Neural progenitor cell (in vitro differentiated cells): Measurements from ENCODE around the gene CNTNAP2. TPM values are rescaled to one million over a fixed set of nuclear protein-coding genes. Genes with fewer than 3 reads are reported as not detected.

Source experiments
- DNase-seq: peaks from one replicate; pipeline ENCODE4 v3.0.0-alpha.2; 2016; ENCODE audit warnings: low spot score
- H2AFZ ChIP-seq: fragments of 200-600 bp; sonication (generic); replicated peaks from 2 replicates; pipeline ENCODE4 v1.6.1; 2016; ENCODE audit warnings: antibody characterized with exemption
- H3F3A ChIP-seq: fragments of 200-600 bp; sonication (generic); 2 replicates; pipeline ENCODE4 v1.6.1; 2016; ENCODE audit warnings: antibody characterized with exemption, low read depth
- H3K27ac ChIP-seq: fragments of 200-600 bp; sonication (generic); 2 replicates; pipeline ENCODE4 v1.5.1; 2016; ENCODE audit warnings: mild to moderate bottlenecking
- H3K27me3 ChIP-seq: fragments of 200-600 bp; sonication (generic); 2 replicates; pipeline ENCODE4 v1.6.1; 2016; ENCODE audit warnings: mild to moderate bottlenecking, moderate library complexity
- H3K36me3 ChIP-seq: fragments of 200-600 bp; sonication (generic); 2 replicates; pipeline ENCODE4 v1.5.1; 2016
- H3K4me1 ChIP-seq: fragments of 200-600 bp; sonication (generic); 2 replicates; pipeline ENCODE4 v1.6.1; 2016; ENCODE audit warnings: mixed run types
- H3K4me2 ChIP-seq: fragments of 200-600 bp; sonication (generic); 2 replicates; pipeline ENCODE4 v1.6.1; 2016
- H3K4me3 ChIP-seq: fragments of 200-600 bp; sonication (generic); 2 replicates; pipeline ENCODE4 v1.5.1; 2016
- H3K79me2 ChIP-seq: fragments of 200-600 bp; sonication (generic); 2 replicates; pipeline ENCODE4 v1.6.1; 2016; ENCODE audit warnings: low read depth
- H3K9ac ChIP-seq: fragments of 200-600 bp; sonication (generic); 2 replicates; pipeline ENCODE4 v1.6.1; 2016
- H3K9me3 ChIP-seq: fragments of 200-600 bp; sonication (generic); 2 replicates; pipeline ENCODE4 v1.5.1; 2016; ENCODE audit warnings: low read depth
- H4K20me1 ChIP-seq: fragments of 200-600 bp; sonication (generic); 2 replicates; pipeline ENCODE4 v1.6.1; 2016; ENCODE audit warnings: low read depth
- H3K27ac Mint-ChIP-seq: 3 replicates; pipeline ENCODE4 v1.8.0; 2021; ENCODE audit warnings: mixed read lengths
- H3K27me3 Mint-ChIP-seq: 2 replicates; pipeline ENCODE4 v1.8.0; 2022; ENCODE audit warnings: low read depth, mild to moderate bottlenecking, inconsistent platforms, moderate library complexity, mixed read lengths; ENCODE audit not compliant: insufficient read depth
- H3K36me3 Mint-ChIP-seq: 3 replicates; pipeline ENCODE4 v1.8.0; 2021; ENCODE audit warnings: mixed read lengths
- H3K4me1 Mint-ChIP-seq: 3 replicates; pipeline ENCODE4 v1.8.0; 2021; ENCODE audit warnings: mixed read lengths
- H3K4me3 Mint-ChIP-seq: 3 replicates; pipeline ENCODE4 v1.8.0; 2021; ENCODE audit warnings: mild to moderate bottlenecking, moderate library complexity, mixed read lengths
- H3K9me3 Mint-ChIP-seq: 3 replicates; pipeline ENCODE4 v1.8.0; 2020; ENCODE audit warnings: mixed read lengths
- CTCF ChIP-seq: fragments of 200-600 bp; sonication (generic); IDR thresholded peaks from 2 replicates; pipeline ENCODE4 v1.5.1; 2017; ENCODE audit warnings: antibody characterized with exemption, mild to moderate bottlenecking
- EZH2 ChIP-seq: fragments of 200-600 bp; sonication (generic); IDR thresholded peaks from 2 replicates; pipeline ENCODE4 v1.6.1; 2017; ENCODE audit warnings: antibody characterized with exemption, mild to moderate bottlenecking, moderate library complexity
- EZH2phosphoT487 ChIP-seq: fragments of 200-600 bp; sonication (generic); IDR thresholded peaks from 2 replicates; pipeline ENCODE4 v1.6.1; 2017; ENCODE audit warnings: antibody characterized with exemption
- total RNA-seq: library from RNA; depleted of rRNA; stranded (reverse); fragments of >200 nt; gene quantifications from 2 replicates; pipeline ENCODE4 v1.2.3, GENCODE V29; 2015; ENCODE audit warnings: low replicate concordance

The CNTNAP2 gene
- total RNA-seq, 1 donor from 2014 or later: 126 TPM

GRCh38 chr7:147878912-147879661 is 1762.5 kb downstream of the CNTNAP2 start:
- DNase-seq: no peak
- no peaks in the 10 kb centered on the region for H3K27me3 ChIP-seq
- no peak overlapping the region for H3K9ac ChIP-seq
- no peaks in the 10 kb centered on the region for H3K4me1 Mint-ChIP-seq
- no peak overlapping the region for H3K4me3 ChIP-seq
- H3K9me3 ChIP-seq: no peaks in the 10 kb centered on the region
- TF ChIP-seq EZH2phosphoT487 (no peak), CTCF (no peak), EZH2 (no peak)
- no peaks in the 10 kb centered on the region for H3K4me1 ChIP-seq
- no peak overlapping the region for H3K4me3 Mint-ChIP-seq
- H3F3A ChIP-seq: no peaks in the 10 kb centered on the region
- H3K27me3 Mint-ChIP-seq: no peaks in the 10 kb centered on the region
- H2AFZ ChIP-seq: no peak overlapping the region
- H4K20me1 ChIP-seq: no peaks in the 10 kb centered on the region
- peaks cover 6% of the 10 kb centered on the region for H3K9me3 Mint-ChIP-seq
- no peak overlapping the region for H3K4me2 ChIP-seq
- no peaks in the 10 kb centered on the region for H3K36me3 ChIP-seq
- H3K27ac Mint-ChIP-seq: no peak overlapping the region
- H3K27ac ChIP-seq: no peak overlapping the region
- no peaks in the 10 kb centered on the region for H3K36me3 Mint-ChIP-seq
- no peaks in the 10 kb centered on the region for H3K79me2 ChIP-seq

- no peak overlapping the region for H3K27ac Mint-ChIP-seq
- no peak overlapping the region for H3K4me3 Mint-ChIP-seq
These were observed 1769.3 kb downstream of the CNTNAP2 start for GRCh38 chr7:147885869-147886268.

GRCh38 chr7:147894271-147894670 is 1777.7 kb downstream of the CNTNAP2 start:
- DNase-seq: peak; percentile 53
- peak overlapping the region; percentile 36 for H2AFZ ChIP-seq
- H3K36me3 ChIP-seq: no peaks in the 10 kb centered on the region

More at GRCh38 chr7:147885869-147886268, 1769.3 kb downstream of the CNTNAP2 start:
- Histone ChIP-seq H3K79me2 (no peaks in the 10 kb centered on the region), H3K9me3 (no peaks in the 10 kb centered on the region), H3K4me1 (no peaks in the 10 kb centered on the region), H3K4me2 (no peak overlapping the region), H3K27ac (no peak overlapping the region), H3K36me3 (no peaks in the 10 kb centered on the region), H2AFZ (no peak overlapping the region), H3K27me3 (no peaks in the 10 kb centered on the region), H3K4me3 (no peak overlapping the region), H4K20me1 (no peaks in the 10 kb centered on the region), H3K9ac (no peak overlapping the region), H3F3A (no peaks in the 10 kb centered on the region)
- no peaks in the 10 kb centered on the region for H3K36me3 Mint-ChIP-seq
- H3K27me3 Mint-ChIP-seq: peaks cover 8% of the 10 kb centered on the region
- TF ChIP-seq EZH2phosphoT487: no peak
- no peak for TF ChIP-seq EZH2
- TF ChIP-seq CTCF: no peak
- DNase-seq: no peak
- H3K9me3 Mint-ChIP-seq: peaks cover 4% of the 10 kb centered on the region
- H3K4me1 Mint-ChIP-seq: no peaks in the 10 kb centered on the region

More at GRCh38 chr7:147894271-147894670, 1777.7 kb downstream of the CNTNAP2 start:
- TF ChIP-seq EZH2phosphoT487: no peak
- TF ChIP-seq CTCF: peak; percentile 24
- TF ChIP-seq EZH2: no peak
- Mint-ChIP-seq H3K36me3 (no peaks in the 10 kb centered on the region), H3K4me3 (no peak overlapping the region), H3K4me1 (peaks cover 13% of the 10 kb centered on the region), H3K27ac (no peak overlapping the region), H3K27me3 (no peaks in the 10 kb centered on the region), H3K9me3 (no peaks in the 10 kb centered on the region)
- peak overlapping the region; percentile 2 for H3K4me2 ChIP-seq
- H3K27ac ChIP-seq: no peak overlapping the region
- no peak overlapping the region for H3K4me3 ChIP-seq
- peaks cover 13% of the 10 kb centered on the region for H3K4me1 ChIP-seq
- no peaks in the 10 kb centered on the region for H3F3A ChIP-seq
- no peaks in the 10 kb centered on the region for H3K9me3 ChIP-seq
- no peaks in the 10 kb centered on the region for H4K20me1 ChIP-seq
- H3K79me2 ChIP-seq: no peaks in the 10 kb centered on the region
- no peaks in the 10 kb centered on the region for H3K27me3 ChIP-seq
- H3K9ac ChIP-seq: no peak overlapping the region
